Medulla oblongata (tissue), 1 donor: ENCODE data around the gene CADM2.
A peak's percentile ranks its signal among the peaks of the same experiment; 100 is the strongest.
"Not testable (repeated sequence)": the region's sequence is repeated elsewhere in the genome, so short reads cannot be mapped to it uniquely, and the experiment has no call there.

Source experiments
- DNase-seq: peaks from one replicate; pipeline ENCODE4 v3.0.0-alpha.2; 2015; ENCODE audit errors: extremely low spot score

CADM2 gene

GRCh38 chr3:85077018-85077417 is 118.2 kb downstream of the CADM2 start:
- no peak for DNase-seq

GRCh38 chr3:85081191-85081906 is 122.6 kb downstream of the CADM2 start:
- DNase-seq, result peak; percentile 71

GRCh38 chr3:85090495-85090894 is 131.7 kb downstream of the CADM2 start:
- DNase-seq, result no peak

- DNase-seq, result no peak
Observed at GRCh38 chr3:85100316-85100715, 141.5 kb downstream of the CADM2 start.

- no peak for DNase-seq
Observed at GRCh38 chr3:85102781-85103180, 144.0 kb downstream of the CADM2 start.

GRCh38 chr3:85110393-85110792 is 151.6 kb downstream of the CADM2 start:
- DNase-seq, result no peak

- no peak for DNase-seq
Observed at GRCh38 chr3:85120879-85121278, 162.1 kb downstream of the CADM2 start.

- not testable (repeated sequence) for DNase-seq
Observed at GRCh38 chr3:85132864-85133263, 174.1 kb downstream of the CADM2 start.

GRCh38 chr3:85133691-85134420 is 175.1 kb downstream of the CADM2 start:
- not testable (repeated sequence) for DNase-seq

GRCh38 chr3:85142626-85143025 is 183.8 kb downstream of the CADM2 start:
- no peak for DNase-seq

- peak; percentile 14 for DNase-seq
Observed at GRCh38 chr3:85148036-85148435, 189.2 kb downstream of the CADM2 start.

GRCh38 chr3:85151555-85151954 is 192.8 kb downstream of the CADM2 start:
- no peak for DNase-seq

- not testable (repeated sequence) for DNase-seq
Observed at GRCh38 chr3:85153279-85153678, 194.5 kb downstream of the CADM2 start.

GRCh38 chr3:85159376-85159775 is 200.6 kb downstream of the CADM2 start:
- DNase-seq, result no peak

- no peak for DNase-seq
Observed at GRCh38 chr3:85161544-85161943, 202.8 kb downstream of the CADM2 start.

GRCh38 chr3:85162905-85163304 is 204.1 kb downstream of the CADM2 start:
- no peak for DNase-seq

- no peak for DNase-seq
Observed at GRCh38 chr3:85164436-85164835, 205.6 kb downstream of the CADM2 start.

GRCh38 chr3:85167576-85167975 is 208.8 kb downstream of the CADM2 start:
- DNase-seq, result no peak

GRCh38 chr3:85170646-85171045 is 211.9 kb downstream of the CADM2 start:
- no peak for DNase-seq

- no peak for DNase-seq
Observed at GRCh38 chr3:85171976-85172375, 213.2 kb downstream of the CADM2 start.

GRCh38 chr3:85176799-85177198 is 218.0 kb downstream of the CADM2 start:
- no peak for DNase-seq

- DNase-seq, result no peak
Observed at GRCh38 chr3:85182975-85183752, 224.4 kb downstream of the CADM2 start.

GRCh38 chr3:85185495-85185894 is 226.7 kb downstream of the CADM2 start:
- no peak for DNase-seq
